Osteocyte (in vitro differentiated cells): ENCODE data around the gene SNCA. TPM values are rescaled to one million over a fixed set of nuclear protein-coding genes. Genes with fewer than 3 reads are reported as not detected.

Source experiments
- DNase-seq: peaks from one replicate; pipeline ENCODE4 v3.0.0; 2021; ENCODE audit warnings: mixed read lengths; ENCODE audit not compliant: unreplicated experiment; ENCODE audit errors: extremely low spot score
- H3K27ac Mint-ChIP-seq: one replicate; pipeline ENCODE4 v1.8.0; 2021; ENCODE audit warnings: mild to moderate bottlenecking, mixed read lengths; ENCODE audit not compliant: unreplicated experiment
- H3K27me3 Mint-ChIP-seq: one replicate; pipeline ENCODE4 v1.8.0; 2021; ENCODE audit warnings: mixed read lengths; ENCODE audit not compliant: unreplicated experiment
- H3K36me3 Mint-ChIP-seq: one replicate; pipeline ENCODE4 v1.8.0; 2021; ENCODE audit warnings: mixed read lengths; ENCODE audit not compliant: unreplicated experiment
- H3K4me1 Mint-ChIP-seq: one replicate; pipeline ENCODE4 v1.8.0; 2021; ENCODE audit warnings: mixed read lengths; ENCODE audit not compliant: unreplicated experiment
- H3K4me3 Mint-ChIP-seq: one replicate; pipeline ENCODE4 v1.8.0; 2021; ENCODE audit warnings: mild to moderate bottlenecking, moderate library complexity, mixed read lengths; ENCODE audit not compliant: unreplicated experiment
- H3K9me3 Mint-ChIP-seq: one replicate; pipeline ENCODE4 v1.8.0; 2021; ENCODE audit warnings: mixed read lengths; ENCODE audit not compliant: unreplicated experiment
- CTCF ChIP-seq: fragments of 200-600 bp; sonication (generic); IDR thresholded peaks from 2 replicates; pipeline ENCODE4 v1.5.0; 2021; ENCODE audit warnings: antibody characterized with exemption, mild to moderate bottlenecking, moderate library complexity
- long read RNA-seq: library from polyadenylated mRNA; unstranded; transcript quantifications from one replicate; pipeline ENCODE4 v2.0.0, GENCODE V29; 2021
- total RNA-seq: library from RNA; stranded (reverse); gene quantifications from 2 replicates; pipeline ENCODE4 v1.2.1, GENCODE V29; 2021

SNCA gene
- total RNA-seq, result 7.9 and 8.8 TPM in 2 replicates
- long read RNA-seq, transcript SNCA-205 (6 exons, 1,290 nt), result major isoform, 36 of 44 reads
- long read RNA-seq, partial matches to known transcripts, result 1 of 44 reads
- long read RNA-seq, other reads (novel, unspliced or antisense), result 4 of 44 reads

GRCh38 chr4:89836897-89837384 is at the start of gene SNCA:
SNCA (minus strand) TSS chr4:89837161; CDS start chr4:89835667, 1,494 bp downstream.
- no peak for TF ChIP-seq CTCF
- Mint-ChIP-seq H3K36me3 (no peaks in the 10 kb centered on the region), H3K27ac (peak within 1 kb of the TSS; percentile 27), H3K4me1 (peaks cover 15% of the 10 kb centered on the region), H3K27me3 (peaks cover 68% of the 10 kb centered on the region), H3K9me3 (no peaks in the 10 kb centered on the region), H3K4me3 (peak within 1 kb of the TSS; percentile 79)
- DNase-seq, result no peak

- TF ChIP-seq CTCF, result no peak
- Mint-ChIP-seq H3K27me3 (peaks cover 29% of the 10 kb centered on the region), H3K36me3 (no peaks in the 10 kb centered on the region), H3K4me1 (no peaks in the 10 kb centered on the region), H3K27ac (no peak overlapping the region), H3K9me3 (no peaks in the 10 kb centered on the region), H3K4me3 (no peak overlapping the region)
- DNase-seq, result no peak
Observed at GRCh38 chr4:89879215-89879614, 42.3 kb upstream of the SNCA start.

- DNase-seq, result no peak
- Mint-ChIP-seq H3K27me3 (peaks cover 29% of the 10 kb centered on the region), H3K27ac (no peak overlapping the region), H3K4me3 (no peak overlapping the region), H3K36me3 (no peaks in the 10 kb centered on the region), H3K9me3 (no peaks in the 10 kb centered on the region), H3K4me1 (no peaks in the 10 kb centered on the region)
- no peak for TF ChIP-seq CTCF
Observed at GRCh38 chr4:89878611-89879010, 41.6 kb upstream of the SNCA start.

- no peak for DNase-seq
- no peaks in the 10 kb centered on the region for H3K36me3 Mint-ChIP-seq
- no peak overlapping the region for H3K27ac Mint-ChIP-seq
- no peaks in the 10 kb centered on the region for H3K9me3 Mint-ChIP-seq
- H3K4me1 Mint-ChIP-seq, result no peaks in the 10 kb centered on the region
- TF ChIP-seq CTCF, result no peak
- peaks cover 21% of the 10 kb centered on the region for H3K27me3 Mint-ChIP-seq
- H3K4me3 Mint-ChIP-seq, result no peak overlapping the region
Observed at GRCh38 chr4:89876548-89876947, 39.6 kb upstream of the SNCA start.

GRCh38 chr4:89871211-89871610 is 34.2 kb upstream of the SNCA start:
- no peak overlapping the region for H3K27ac Mint-ChIP-seq
- no peaks in the 10 kb centered on the region for H3K4me1 Mint-ChIP-seq
- no peaks in the 10 kb centered on the region for H3K36me3 Mint-ChIP-seq
- no peak for TF ChIP-seq CTCF
- no peak for DNase-seq
- no peak overlapping the region for H3K4me3 Mint-ChIP-seq
- peaks cover 38% of the 10 kb centered on the region for H3K27me3 Mint-ChIP-seq
- H3K9me3 Mint-ChIP-seq, result no peaks in the 10 kb centered on the region
